Cardiac muscle cell (in vitro differentiated cells and primary cell): ENCODE data around the gene FAM20C. TPM values are rescaled to one million over a fixed set of nuclear protein-coding genes. Genes with fewer than 3 reads are reported as not detected.

ENCODE experiments used
- DNase-seq, 2 donors: peaks; one replicate each; pipeline versions ENCODE4 v3.0.0 to v3.0.0-alpha.2; 2010 to 2017; ENCODE audit warnings: low read depth in 1 of 2, low spot score in 1 of 2
- H3K27ac ChIP-seq: fragments of 200-600 bp; sonication (generic); 2 replicates; pipeline ENCODE4 v1.5.1; 2016
- H3K27me3 ChIP-seq: fragments of 200-600 bp; sonication (generic); 2 replicates; pipeline ENCODE4 v1.6.0; 2016; ENCODE audit warnings: control low read depth
- H3K36me3 ChIP-seq: fragments of 200-600 bp; sonication (generic); 2 replicates; pipeline ENCODE4 v1.5.1; 2016; ENCODE audit warnings: control low read depth
- H3K4me1 ChIP-seq: fragments of 200-600 bp; sonication (generic); 2 replicates; pipeline ENCODE4 v1.8.1; 2017; ENCODE audit warnings: low read depth, mild to moderate bottlenecking, mixed run types
- H3K4me3 ChIP-seq: fragments of 200-600 bp; sonication (generic); 2 replicates; pipeline ENCODE4 v1.5.1; 2016; ENCODE audit warnings: mild to moderate bottlenecking
- H3K9me3 ChIP-seq: fragments of 200-600 bp; sonication (generic); 2 replicates; pipeline ENCODE4 v1.5.1; 2017; ENCODE audit warnings: low read depth, mild to moderate bottlenecking, control low read depth
- CTCF ChIP-seq: IDR thresholded peaks from 2 replicates; pipeline ENCODE4 v1.5.1; 2012; ENCODE audit warnings: low read depth, mild to moderate bottlenecking, low read length
- polyA plus RNA-seq: library from polyadenylated mRNA; unstranded; fragments of >200 nt; fragmentation: Nextera tagmentation; extraction: Ambion mirVana; gene quantifications from 2 replicates; pipeline ENCODE4 v1.2.1, GENCODE V29; 2016
- total RNA-seq: library from RNA; depleted of rRNA; stranded (reverse); fragments of >200 nt; gene quantifications from 2 replicates; pipeline ENCODE4 v1.2.3, GENCODE V29; 2016

Gene FAM20C
- total and polyA plus RNA-seq, 2 experiments from 2014 or later: 4.9 to 15.7 TPM

DNA sequence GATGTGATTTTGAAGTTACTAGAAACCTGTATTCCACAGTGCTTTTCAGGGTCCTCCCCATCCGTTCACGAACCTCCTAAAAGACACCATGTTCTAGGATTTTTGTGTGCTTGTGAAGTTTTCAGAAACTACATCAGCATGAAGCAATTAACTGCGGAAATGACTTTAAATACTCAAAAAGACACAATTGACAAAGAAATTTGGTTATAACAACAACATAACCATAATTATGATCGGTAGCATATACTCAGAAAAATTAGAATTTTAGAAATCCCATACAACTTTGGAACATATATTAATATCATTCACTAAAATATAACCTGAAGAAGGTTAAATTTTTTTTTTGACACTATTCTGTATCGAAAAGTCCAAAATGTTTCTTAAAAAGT lies 43.8 kb upstream of the FAM20C start:
- TF ChIP-seq CTCF: no peak
- peak overlapping the region; percentile 42 for H3K4me3 ChIP-seq
- peaks cover 18% of the 10 kb centered on the region for H3K4me1 ChIP-seq
- H3K27ac ChIP-seq: peak overlapping the region; percentile 93
- no peaks in the 10 kb centered on the region for H3K9me3 ChIP-seq
- no peaks in the 10 kb centered on the region for H3K27me3 ChIP-seq
- no peak for DNase-seq
- no peaks in the 10 kb centered on the region for H3K36me3 ChIP-seq

GRCh38 chr7:148932-149790 lies 43.2 kb upstream of the FAM20C start:
- H3K27me3 ChIP-seq: no peaks in the 10 kb centered on the region
- H3K9me3 ChIP-seq: no peaks in the 10 kb centered on the region
- peaks cover 24% of the 10 kb centered on the region for H3K4me1 ChIP-seq
- H3K4me3 ChIP-seq: peak overlapping the region; percentile 42
- TF ChIP-seq CTCF: no peak
- no peaks in the 10 kb centered on the region for H3K36me3 ChIP-seq
- peak; percentile 99 to 100 for DNase-seq
- H3K27ac ChIP-seq: peak overlapping the region; percentile 93

DNA sequence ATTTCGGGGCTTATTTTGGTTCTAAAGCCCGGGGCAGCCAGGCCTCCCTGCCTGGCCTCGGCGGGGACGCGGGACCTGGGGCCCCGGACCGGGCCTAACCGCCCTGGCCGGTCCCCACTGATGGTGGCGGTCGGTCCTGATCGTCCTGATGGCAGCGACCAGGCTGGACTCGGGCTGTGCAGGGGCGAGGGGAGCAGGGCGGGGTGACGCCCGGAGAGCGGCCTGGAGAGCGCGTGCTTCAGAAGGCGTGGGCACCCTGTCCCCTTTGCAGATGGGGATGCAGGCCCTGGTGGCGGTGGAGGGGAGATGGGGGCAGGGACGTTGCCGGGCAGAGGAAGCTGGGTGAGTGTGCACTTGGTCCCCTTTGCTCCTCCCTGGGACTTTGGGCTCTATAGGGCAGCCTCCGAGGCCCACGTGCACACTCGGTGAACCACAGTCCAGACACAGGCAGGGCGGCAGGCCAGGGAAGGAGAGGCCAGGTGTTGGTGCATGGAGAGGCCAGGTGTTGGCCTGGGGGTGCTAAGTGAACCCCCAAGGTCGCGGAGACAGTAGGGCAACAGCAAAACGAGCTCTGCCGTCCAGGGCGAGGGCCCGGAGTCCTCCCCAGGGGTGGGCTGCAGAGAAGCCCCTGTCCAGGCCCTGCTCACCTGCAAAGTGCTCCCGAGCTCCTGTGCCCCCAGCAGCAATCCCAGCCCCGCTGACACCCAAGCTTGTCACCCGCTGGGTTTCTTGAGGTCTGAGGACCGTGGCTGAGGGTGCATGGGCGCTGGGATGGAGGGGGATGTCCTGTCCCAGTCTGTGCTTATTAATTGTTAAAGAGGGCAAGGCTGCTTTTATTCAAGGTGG lies 42.4 kb upstream of the FAM20C start:
- no peaks in the 10 kb centered on the region for H3K9me3 ChIP-seq
- TF ChIP-seq CTCF: no peak
- H3K27me3 ChIP-seq: no peaks in the 10 kb centered on the region
- peak overlapping the region; percentile 42 for H3K4me3 ChIP-seq
- no peaks in the 10 kb centered on the region for H3K36me3 ChIP-seq
- H3K4me1 ChIP-seq: peaks cover 24% of the 10 kb centered on the region
- H3K27ac ChIP-seq: peak overlapping the region; percentile 93
- no peak for DNase-seq

- Histone ChIP-seq H3K9me3 (no peaks in the 10 kb centered on the region), H3K4me3 (no peak overlapping the region), H3K4me1 (peaks cover 24% of the 10 kb centered on the region), H3K27me3 (no peaks in the 10 kb centered on the region), H3K27ac (no peak overlapping the region), H3K36me3 (no peaks in the 10 kb centered on the region)
- peak in 1 of 2 donors; percentile 13 for DNase-seq
- no peak for TF ChIP-seq CTCF
Measured at GRCh38 chr7:150811-151221, 41.6 kb upstream of the FAM20C start.

DNA sequence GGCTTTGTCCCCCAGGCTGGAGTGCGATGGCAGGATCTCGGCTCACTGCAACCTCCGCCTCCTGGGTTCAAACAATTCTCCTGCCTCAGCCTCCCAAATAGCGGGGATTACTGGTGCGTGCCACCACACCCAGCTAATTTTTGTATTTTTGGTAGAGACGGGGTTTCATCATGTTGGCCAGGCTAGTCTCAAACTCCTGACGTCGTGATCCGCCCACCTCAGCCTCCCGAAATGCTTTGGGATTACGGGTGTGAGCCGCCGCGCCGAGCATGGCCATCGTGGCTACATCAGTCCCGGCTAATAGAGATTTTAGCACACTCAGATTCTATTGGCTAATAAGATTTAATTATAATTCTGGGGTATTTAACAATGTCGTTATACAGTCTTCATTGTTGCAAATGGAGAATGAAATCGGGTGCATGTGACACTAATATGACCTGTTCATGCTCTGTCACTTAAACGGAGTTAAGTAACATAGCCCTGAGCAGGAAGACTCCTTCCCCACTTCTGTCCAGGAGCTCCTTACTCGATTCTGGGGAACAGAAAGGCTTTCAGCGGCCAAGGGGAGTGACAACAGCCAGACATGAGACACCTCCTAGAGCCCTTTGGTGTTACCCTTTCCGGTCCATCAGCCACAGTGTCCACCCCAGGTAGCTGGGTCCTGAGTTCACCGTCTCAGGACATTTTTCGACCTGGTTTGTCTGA lies 40.9 kb upstream of the FAM20C start:
- no peak overlapping the region for H3K4me3 ChIP-seq
- no peaks in the 10 kb centered on the region for H3K9me3 ChIP-seq
- DNase-seq: no peak
- no peak for TF ChIP-seq CTCF
- H3K36me3 ChIP-seq: no peaks in the 10 kb centered on the region
- H3K27me3 ChIP-seq: no peaks in the 10 kb centered on the region
- H3K4me1 ChIP-seq: peaks cover 24% of the 10 kb centered on the region
- no peak overlapping the region for H3K27ac ChIP-seq
